A549 (cell line): ENCODE measurements around the gene LRRC8C. TPM values are rescaled to one million over a fixed set of nuclear protein-coding genes. Genes with fewer than 3 reads are reported as not detected.

ENCODE experiments used
- ATAC-seq, 2 experiments: fragments of 200-7000 bp in 1 of 2; fragments of >200 bp in 1 of 2; cut with Nextera tagmentation in 1 of 2; cut with Tn5 transposase in 1 of 2; 3 replicates each; pipeline versions ENCODE4 v1.8.0 to v1.9.1; 2018 to 2020; ENCODE audit warnings: mild to moderate bottlenecking in 1 of 2, moderate library complexity in 1 of 2
- CTCF ChIA-PET: fragments of 300-600 bp; sonication (Branson Sonifier 250); formaldehyde crosslinking; extraction: SDS; loops from one replicate; lab custom pipeline; 2021; ENCODE audit warnings: antibody characterized with exemption, inconsistent platforms; lab: Yijun Ruan, JAX
- POLR2A ChIA-PET: fragments of 350-600 bp; formaldehyde crosslinking; extraction: SDS; loops from one replicate; lab custom pipeline; 2021; ENCODE audit warnings: antibody characterized with exemption, inconsistent platforms; lab: Yijun Ruan, JAX
- DNase-seq, 2 experiments: peaks; one replicate each; pipeline versions ENCODE4 v3.0.0 to v3.0.0-alpha.2; 2011 to 2016; ENCODE audit warnings: low read depth in 1 of 2, low spot score in 1 of 2
- FAIRE-seq: peaks from 2 replicates; lab custom pipeline; 2011; peaks lifted over from hg19 to GRCh38; lab: Jason Lieb, UNC
- H3K27ac ChIP-seq, 2 experiments: fragments of >200 bp; sonication (Bioruptor Twin); formaldehyde crosslinking; 3 replicates each; pipeline ENCODE4 v1.5.1; 2016 to 2017
- H3K4me1 ChIP-seq: fragments of >200 bp; sonication (Bioruptor Twin); formaldehyde crosslinking; 3 replicates; pipeline ENCODE4 v1.6.1; 2016
- H3K4me2 ChIP-seq: fragments of >200 bp; sonication (Bioruptor Twin); formaldehyde crosslinking; 3 replicates; pipeline ENCODE4 v1.6.1; 2016
- H3K4me3 ChIP-seq: fragments of >200 bp; sonication (Bioruptor Twin); formaldehyde crosslinking; 3 replicates; pipeline ENCODE4 v1.5.1; 2016
- H3K9me3 ChIP-seq: fragments of >200 bp; sonication (Bioruptor Twin); formaldehyde crosslinking; 3 replicates; pipeline ENCODE4 v1.6.1; 2016
- CBX2 ChIP-seq: fragments of 200-600 bp; sonication (generic); IDR thresholded peaks from 2 replicates; pipeline ENCODE4 v1.6.1; 2016; ENCODE audit warnings: low read depth, mild to moderate bottlenecking, borderline replicate concordance
- CBX8 ChIP-seq: fragments of 200-600 bp; sonication (generic); IDR thresholded peaks from 2 replicates; pipeline ENCODE4 v1.6.1; 2016
- CEBPB ChIP-seq, 2 experiments: fragments of >200 bp in 1 of 2; sonication (Bioruptor Twin) in 1 of 2; formaldehyde crosslinking in 1 of 2; IDR thresholded peaks; 2 replicates each; pipeline ENCODE4 v1.6.1; 2012 to 2016
- CHD4 ChIP-seq: fragments of 200-600 bp; sonication (generic); IDR thresholded peaks from 2 replicates; pipeline ENCODE4 v1.6.1; 2016; ENCODE audit warnings: antibody characterized with exemption, mild to moderate bottlenecking, borderline replicate concordance
- EP300 ChIP-seq, 2 experiments: fragments of >200 bp; sonication (Bioruptor Twin); formaldehyde crosslinking; IDR thresholded peaks; 2 replicates in 1 of 2; 3 replicates in 1 of 2; pipeline ENCODE4 v1.6.1; 2016 to 2017
- ESRRA ChIP-seq: fragments of 150-350 bp; IDR thresholded peaks from 2 replicates; pipeline ENCODE4 v1.6.1; 2014; ENCODE audit warnings: mild to moderate bottlenecking, low read length, borderline replicate concordance
- FOSL2 ChIP-seq, 2 experiments: fragments of 450-650 bp in 1 of 2; fragments of >200 bp in 1 of 2; sonication (Bioruptor Twin) in 1 of 2; formaldehyde crosslinking; IDR thresholded peaks; 2 replicates each; pipeline versions ENCODE4 v1.5.0 to v1.6.1; 2016 to 2020; ENCODE audit warnings: mild to moderate bottlenecking in 1 of 2, moderate library complexity in 1 of 2
- FOXS1 ChIP-seq: fragments of 250-450 bp; sonication (Bioruptor Pico); IDR thresholded peaks from 2 replicates; pipeline ENCODE4 v1.5.0; 2020; ENCODE audit warnings: mild to moderate bottlenecking, moderate library complexity
- GATA3 ChIP-seq: IDR thresholded peaks from 2 replicates; pipeline ENCODE4 v1.6.1; 2012; ENCODE audit warnings: borderline replicate concordance
- HDAC2 ChIP-seq: fragments of 200-600 bp; sonication (generic); IDR thresholded peaks from 2 replicates; pipeline ENCODE4 v1.6.1; 2016
- HOXA7 ChIP-seq: fragments of 250-450 bp; sonication (Bioruptor Pico); IDR thresholded peaks from 2 replicates; pipeline ENCODE4 v1.5.0; 2020; ENCODE audit warnings: mild to moderate bottlenecking, moderate library complexity
- JUN ChIP-seq, 2 experiments: fragments of >200 bp; sonication (Bioruptor Twin); formaldehyde crosslinking; IDR thresholded peaks; 2 replicates in 1 of 2; 3 replicates in 1 of 2; pipeline ENCODE4 v1.6.1; 2016 to 2017
- KDM5A ChIP-seq: fragments of 200-600 bp; sonication (generic); IDR thresholded peaks from 2 replicates; pipeline ENCODE4 v1.6.1; 2016; ENCODE audit warnings: antibody characterized with exemption, mild to moderate bottlenecking
- MAFK ChIP-seq: fragments of 450-650 bp; IDR thresholded peaks from 2 replicates; pipeline ENCODE4 v1.6.1; 2014; ENCODE audit not compliant: partially characterized antibody
- MAZ ChIP-seq: fragments of 150-350 bp; IDR thresholded peaks from 2 replicates; pipeline ENCODE4 v1.6.1; 2014; ENCODE audit warnings: antibody characterized with exemption, low read depth, low read length, borderline replicate concordance
- MYC ChIP-seq: IDR thresholded peaks from 2 replicates; pipeline ENCODE4 v1.6.1; 2012; ENCODE audit warnings: mild to moderate bottlenecking, inconsistent platforms, low read length, improper control_type of control experiment, borderline replicate concordance
- NPAS2 ChIP-seq: fragments of 250-450 bp; sonication (Bioruptor Pico); IDR thresholded peaks from 2 replicates; pipeline ENCODE4 v1.8.0; 2022; ENCODE audit warnings: mild to moderate bottlenecking, moderate library complexity, borderline replicate concordance
- NR3C1 ChIP-seq: fragments of >200 bp; sonication (Bioruptor Twin); formaldehyde crosslinking; IDR thresholded peaks from 3 replicates; pipeline ENCODE4 v1.6.1; 2017
- POLR2A ChIP-seq: IDR thresholded peaks from 2 replicates; pipeline ENCODE4 v1.6.1; 2012; ENCODE audit warnings: mild to moderate bottlenecking, low read length
- POLR2AphosphoS2 ChIP-seq: conservative IDR thresholded peaks from 2 replicates; pipeline ENCODE4 v1.6.1; 2012; ENCODE audit warnings: low read length, improper control_type of control experiment, inconsistent platforms
- RAD21 ChIP-seq, 2 experiments: fragments of >200 bp in 1 of 2; sonication (Bioruptor Twin) in 1 of 2; formaldehyde crosslinking in 1 of 2; IDR thresholded peaks in 1 of 2; conservative IDR thresholded peaks in 1 of 2; 2 replicates in 1 of 2; 3 replicates in 1 of 2; pipeline ENCODE4 v1.6.1; 2012 to 2018; ENCODE audit warnings: inconsistent platforms in 1 of 2
- TFCP2L1 ChIP-seq: fragments of 250-450 bp; sonication (Bioruptor Pico); IDR thresholded peaks from 2 replicates; pipeline ENCODE4 v1.5.0; 2021; ENCODE audit warnings: mild to moderate bottlenecking
- ZC3H11A ChIP-seq: fragments of 450-650 bp; IDR thresholded peaks from 2 replicates; pipeline ENCODE4 v1.6.1; 2014; ENCODE audit warnings: antibody characterized with exemption, mild to moderate bottlenecking
- ZNF302 ChIP-seq: fragments of 250-450 bp; sonication (Bioruptor Pico); IDR thresholded peaks from 2 replicates; pipeline ENCODE4 v1.9.0; 2021; ENCODE audit warnings: inconsistent platforms, mild to moderate bottlenecking, moderate library complexity
- WGBS: methylation state at CpG from one replicate; pipeline ENCODE4 v1.1.6; 2017; ENCODE audit errors: missing lambda C conversion rate; 5-methylcytosine and 5-hydroxymethylcytosine counted together
- polyA plus RNA-seq, 4 experiments: library from polyadenylated mRNA; depleted of rRNA in 3 of 4; stranded (reverse); fragments of >200 nt; fragmentation: RNase III in 1 of 4; extraction: RNeasy Plus Mini Kit Qiagen cat#74134 plus additional on column Dnase treatment in 1 of 4; gene quantifications; 2 replicates in 3 of 4; 3 replicates in 1 of 4; pipeline ENCODE4 v1.2.3, GENCODE V29; 2011 to 2017
- TF ChIP-seq, protein P1 (sequence below): fragments of 200-600 bp; sonication (generic); IDR thresholded peaks from 2 replicates; pipeline ENCODE4 v1.6.1; 2016; ENCODE audit warnings: antibody characterized with exemption, mild to moderate bottlenecking, moderate library complexity
- TF ChIP-seq, protein P2 (sequence below): fragments of >200 bp; sonication (Bioruptor Twin); formaldehyde crosslinking; IDR thresholded peaks from 2 replicates; pipeline ENCODE4 v1.6.1; 2016
- TF ChIP-seq, protein P3 (sequence below): IDR thresholded peaks from 2 replicates; pipeline ENCODE4 v1.6.1; 2012; ENCODE audit warnings: low read depth, borderline replicate concordance

Gene LRRC8C
- polyA plus RNA-seq, 2 of the 4 experiments (the other 2 are of a cell fraction): 6.3 to 15.9 TPM

DNA sequence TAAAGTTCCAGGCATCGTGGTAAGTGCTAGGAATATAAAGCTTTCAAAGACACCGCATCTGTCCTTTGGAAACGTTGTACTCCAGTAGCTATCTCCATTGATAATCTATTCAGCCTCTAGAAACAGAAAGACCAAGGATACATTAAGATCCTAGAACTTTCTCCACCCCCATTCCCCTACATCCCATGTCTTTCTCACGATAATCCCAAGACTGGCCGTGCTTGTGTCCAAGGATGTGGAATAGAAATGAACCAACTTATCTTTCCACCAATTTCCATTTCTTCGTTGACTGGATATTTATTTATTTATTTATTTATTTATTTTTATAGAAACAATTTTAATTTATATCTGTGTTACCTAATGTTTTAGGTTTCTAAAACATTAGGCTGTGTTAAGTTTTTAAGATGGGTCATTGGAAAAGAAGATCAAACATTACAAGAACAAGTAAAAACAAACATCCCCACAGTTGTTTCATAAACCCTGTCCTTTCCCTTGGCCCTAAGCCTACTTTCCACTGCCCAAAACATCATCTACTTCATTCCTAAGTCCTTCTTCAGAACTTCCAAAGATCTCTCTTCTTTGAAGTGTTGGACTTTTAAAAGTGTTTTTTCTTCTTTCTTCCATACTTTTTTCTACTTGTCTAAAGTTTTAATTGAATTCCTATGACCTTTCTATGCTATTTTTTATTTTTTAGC lies 39.7 kb downstream of the LRRC8C start:
- no peaks in the 10 kb centered on the region for H3K9me3 ChIP-seq
- peak; percentile 58 to 63; a peak in 5 of 6 replicates for ATAC-seq
- no peak for TF ChIP-seq NPAS2 (CRISPR knock-in tag)
- TF ChIP-seq TFCP2L1 (CRISPR knock-in tag): no peak
- TF ChIP-seq, protein P1, sequence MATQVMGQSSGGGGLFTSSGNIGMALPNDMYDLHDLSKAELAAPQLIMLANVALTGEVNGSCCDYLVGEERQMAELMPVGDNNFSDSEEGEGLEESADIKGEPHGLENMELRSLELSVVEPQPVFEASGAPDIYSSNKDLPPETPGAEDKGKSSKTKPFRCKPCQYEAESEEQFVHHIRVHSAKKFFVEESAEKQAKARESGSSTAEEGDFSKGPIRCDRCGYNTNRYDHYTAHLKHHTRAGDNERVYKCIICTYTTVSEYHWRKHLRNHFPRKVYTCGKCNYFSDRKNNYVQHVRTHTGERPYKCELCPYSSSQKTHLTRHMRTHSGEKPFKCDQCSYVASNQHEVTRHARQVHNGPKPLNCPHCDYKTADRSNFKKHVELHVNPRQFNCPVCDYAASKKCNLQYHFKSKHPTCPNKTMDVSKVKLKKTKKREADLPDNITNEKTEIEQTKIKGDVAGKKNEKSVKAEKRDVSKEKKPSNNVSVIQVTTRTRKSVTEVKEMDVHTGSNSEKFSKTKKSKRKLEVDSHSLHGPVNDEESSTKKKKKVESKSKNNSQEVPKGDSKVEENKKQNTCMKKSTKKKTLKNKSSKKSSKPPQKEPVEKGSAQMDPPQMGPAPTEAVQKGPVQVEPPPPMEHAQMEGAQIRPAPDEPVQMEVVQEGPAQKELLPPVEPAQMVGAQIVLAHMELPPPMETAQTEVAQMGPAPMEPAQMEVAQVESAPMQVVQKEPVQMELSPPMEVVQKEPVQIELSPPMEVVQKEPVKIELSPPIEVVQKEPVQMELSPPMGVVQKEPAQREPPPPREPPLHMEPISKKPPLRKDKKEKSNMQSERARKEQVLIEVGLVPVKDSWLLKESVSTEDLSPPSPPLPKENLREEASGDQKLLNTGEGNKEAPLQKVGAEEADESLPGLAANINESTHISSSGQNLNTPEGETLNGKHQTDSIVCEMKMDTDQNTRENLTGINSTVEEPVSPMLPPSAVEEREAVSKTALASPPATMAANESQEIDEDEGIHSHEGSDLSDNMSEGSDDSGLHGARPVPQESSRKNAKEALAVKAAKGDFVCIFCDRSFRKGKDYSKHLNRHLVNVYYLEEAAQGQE: no peak
- no peak for TF ChIP-seq CBX8
- TF ChIP-seq ESRRA: no peak
- TF ChIP-seq ZC3H11A: peak; percentile 23
- TF ChIP-seq FOSL2 (IDR thresholded peaks at IDR 0.05): 0 out of 2 replicates have a peak, but pooled peaks have one; percentile 8
- no peak for TF ChIP-seq FOSL2 (CRISPR knock-in tag; IDR thresholded peaks at IDR 0.05)
- TF ChIP-seq GATA3: no peak
- no peak for TF ChIP-seq ZNF302 (CRISPR knock-in tag)
- no peak for TF ChIP-seq POLR2AphosphoS2
- TF ChIP-seq, all 56 proteins: peak for 2
- Histone ChIP-seq H3K4me3 (no peak overlapping the region), H3K4me1 (peaks cover 40% of the 10 kb centered on the region), H3K27ac (peak overlapping the region; percentile 55 to 76), H3K4me2 (peak overlapping the region; percentile 62)
- FAIRE-seq: no peak
- ChIA-PET CTCF (interaction anchor here (1.0 kb wide), 1 partner anchor 38 kb away, joined by 3 read pairs; no protein-coding TSS in a partner anchor), POLR2A (no interaction called here)
- 20% methylated on average over 6 of the region's 6 CpGs for WGBS
- peak; percentile 8 to 45 for DNase-seq

DNA sequence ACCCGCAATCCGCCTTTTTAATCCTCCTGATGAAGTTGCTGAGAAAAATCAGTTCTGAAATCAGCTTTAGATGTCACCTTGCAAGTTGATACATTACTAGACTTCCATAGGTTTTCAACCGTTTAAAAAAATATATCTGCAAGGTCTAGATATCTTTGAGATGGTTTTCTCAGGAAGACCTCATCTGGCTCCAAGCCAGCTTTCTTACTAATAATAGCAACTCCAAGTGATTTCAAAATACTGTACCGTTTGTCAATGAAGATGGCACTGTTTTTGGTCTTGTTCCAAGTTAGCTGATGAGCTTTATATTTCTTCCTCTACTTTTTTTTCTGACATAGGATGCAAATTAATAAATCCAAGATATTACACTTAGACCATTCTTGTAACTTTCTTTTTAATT lies 40.3 kb downstream of the LRRC8C start:
- H3K4me1 ChIP-seq: peaks cover 40% of the 10 kb centered on the region
- no peak for ATAC-seq
- peak overlapping the region; percentile 62 for H3K4me2 ChIP-seq
- no peak for FAIRE-seq
- H3K27ac ChIP-seq: peak overlapping the region; percentile 46 to 65
- TF ChIP-seq, protein P2, sequence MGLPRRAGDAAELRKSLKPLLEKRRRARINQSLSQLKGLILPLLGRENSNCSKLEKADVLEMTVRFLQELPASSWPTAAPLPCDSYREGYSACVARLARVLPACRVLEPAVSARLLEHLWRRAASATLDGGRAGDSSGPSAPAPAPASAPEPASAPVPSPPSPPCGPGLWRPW: no peak
- 0 out of 4 replicates have a peak, but pooled peaks of 1 of the 2 experiments have one; percentile 12 for TF ChIP-seq CEBPB (IDR thresholded peaks at IDR 0.05)
- peak in 1 of 2 experiments; percentile 26 for DNase-seq
- ChIA-PET CTCF (no interaction called here), POLR2A (no interaction called here)
- H3K9me3 ChIP-seq: no peaks in the 10 kb centered on the region
- H3K4me3 ChIP-seq: no peak overlapping the region
- WGBS: 69% methylated on average over 4 of the region's 4 CpGs

DNA sequence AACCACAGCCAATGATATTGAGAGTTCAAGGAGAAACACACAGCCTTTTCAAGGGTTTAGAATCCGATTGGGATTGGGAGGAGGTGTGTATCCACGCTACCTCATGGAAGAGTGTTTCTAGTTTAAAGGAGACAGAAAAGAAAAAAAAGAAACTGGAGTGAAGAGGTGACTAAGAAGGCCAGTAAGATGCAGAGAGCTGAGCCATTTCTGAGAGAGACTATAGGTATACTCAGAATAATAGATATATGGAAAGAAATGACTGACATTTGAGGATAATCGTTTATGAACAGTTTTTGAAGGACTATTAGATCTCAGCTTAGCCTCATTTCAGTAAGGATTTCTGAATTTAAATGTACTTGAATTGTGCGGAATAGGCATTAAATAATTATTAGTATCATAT lies 42.8 kb downstream of the LRRC8C start:
- H3K4me1 ChIP-seq: peaks cover 32% of the 10 kb centered on the region
- FAIRE-seq (no peak), ATAC-seq (no peak), DNase-seq (no peak)
- ChIA-PET POLR2A (no interaction called here), CTCF (interaction anchor here (1.6 to 2.6 kb wide), 2 partner anchors 20 to 87 kb away, joined by 4 to 10 read pairs; no protein-coding TSS in a partner anchor)
- no peak for TF ChIP-seq RAD21 (conservative IDR thresholded peaks at IDR 0.05 in 1 of 2, IDR thresholded peaks at IDR 0.05 in 1 of 2)
- TF ChIP-seq, protein P3, sequence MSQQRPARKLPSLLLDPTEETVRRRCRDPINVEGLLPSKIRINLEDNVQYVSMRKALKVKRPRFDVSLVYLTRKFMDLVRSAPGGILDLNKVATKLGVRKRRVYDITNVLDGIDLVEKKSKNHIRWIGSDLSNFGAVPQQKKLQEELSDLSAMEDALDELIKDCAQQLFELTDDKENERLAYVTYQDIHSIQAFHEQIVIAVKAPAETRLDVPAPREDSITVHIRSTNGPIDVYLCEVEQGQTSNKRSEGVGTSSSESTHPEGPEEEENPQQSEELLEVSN: no peak
- no peak for TF ChIP-seq MYC
- no peak for TF ChIP-seq GATA3
- no peak for TF ChIP-seq CEBPB (IDR thresholded peaks at IDR 0.05)
- TF ChIP-seq POLR2A: no peak
- no peak for TF ChIP-seq NR3C1
- no peak for TF ChIP-seq FOXS1 (CRISPR knock-in tag)
- TF ChIP-seq MAZ: no peak
- TF ChIP-seq, protein P2: no peak
- TF ChIP-seq MAFK: no peak
- TF ChIP-seq CHD4: no peak
- TF ChIP-seq CBX2: no peak
- TF ChIP-seq JUN (IDR thresholded peaks at IDR 0.05): no peak
- no peak for TF ChIP-seq EP300 (IDR thresholded peaks at IDR 0.05)
- no peak for TF ChIP-seq HDAC2
- TF ChIP-seq HOXA7 (CRISPR knock-in tag): no peak
- TF ChIP-seq KDM5A: no peak
- H3K27ac ChIP-seq: no peak overlapping the region
- no peaks in the 10 kb centered on the region for H3K9me3 ChIP-seq
- H3K4me3 ChIP-seq: no peak overlapping the region
- no peak overlapping the region for H3K4me2 ChIP-seq
- 84% methylated on average over 4 of the region's 4 CpGs for WGBS
